GM19025 (cell line): ENCODE measurements around the gene PKHD1.

Source experiments
- ATAC-seq: cut with Tn5 transposase; IDR thresholded peaks from one replicate; pipeline ENCODE4 v1.9.1; 2021; ENCODE audit warnings: mild to moderate bottlenecking, low read depth, moderate library complexity; ENCODE audit not compliant: unreplicated experiment

Gene PKHD1

GRCh38 chr6:51651132-51651817 is 436.1 kb downstream of the PKHD1 start:
- no peak for ATAC-seq

- no peak for ATAC-seq
These were observed 438.6 kb downstream of the PKHD1 start for GRCh38 chr6:51648774-51649173.

- no peak for ATAC-seq
These were observed 439.2 kb downstream of the PKHD1 start for GRCh38 chr6:51648236-51648635.

- ATAC-seq, result no peak
These were observed 443.0 kb downstream of the PKHD1 start for GRCh38 chr6:51644426-51644825.

- ATAC-seq, result no peak
These were observed 447.4 kb downstream of the PKHD1 start for GRCh38 chr6:51640021-51640420.

GRCh38 chr6:51633424-51633823 is 454.0 kb downstream of the PKHD1 start:
- ATAC-seq, result no peak

GRCh38 chr6:51630011-51630410 is 457.4 kb downstream of the PKHD1 start:
- no peak for ATAC-seq

- no peak for ATAC-seq
These were observed 461.0 kb downstream of the PKHD1 start for GRCh38 chr6:51626391-51626790.

- no peak for ATAC-seq
These were observed 461.8 kb downstream of the PKHD1 start for GRCh38 chr6:51625566-51625965.

GRCh38 chr6:51620971-51621370 is 466.4 kb downstream of the PKHD1 start:
- no peak for ATAC-seq

- ATAC-seq, result no peak
These were observed 468.2 kb downstream of the PKHD1 start for GRCh38 chr6:51619042-51619799.

GRCh38 chr6:51618563-51618962 is 468.9 kb downstream of the PKHD1 start:
- no peak for ATAC-seq

GRCh38 chr6:51617751-51618150 is 469.7 kb downstream of the PKHD1 start:
- no peak for ATAC-seq

- no peak for ATAC-seq
These were observed 471.2 kb downstream of the PKHD1 start for GRCh38 chr6:51616243-51616642.

- no peak for ATAC-seq
These were observed 472.7 kb downstream of the PKHD1 start for GRCh38 chr6:51614725-51615124.

GRCh38 chr6:51613558-51613957 is 473.9 kb downstream of the PKHD1 start:
- no peak for ATAC-seq

GRCh38 chr6:51608932-51609331 is 478.5 kb downstream of the PKHD1 start:
- ATAC-seq, result no peak

- ATAC-seq, result no peak
These were observed 479.0 kb downstream of the PKHD1 start for GRCh38 chr6:51608383-51608782.

- no peak for ATAC-seq
These were observed 486.9 kb downstream of the PKHD1 start for GRCh38 chr6:51600514-51600913.

- no peak for ATAC-seq
These were observed 489.2 kb downstream of the PKHD1 start for GRCh38 chr6:51598171-51598570.

- no peak for ATAC-seq
These were observed 492.4 kb downstream of the PKHD1 start for GRCh38 chr6:51594981-51595380.

GRCh38 chr6:51585264-51585663 is 502.1 kb downstream of the PKHD1 start:
- no peak for ATAC-seq
